D721Med (cell line): Measurements from ENCODE around the gene ARL17A.
A peak's percentile ranks its signal among the peaks of the same experiment; 100 is the strongest.
"Not testable (repeated sequence)": the region's sequence is repeated elsewhere in the genome, so short reads cannot be mapped to it uniquely, and the experiment has no call there.

Experiments
- DNase-seq: peaks from one replicate; pipeline ENCODE4 v3.0.0; 2011; ENCODE audit warnings: low spot score; ENCODE audit not compliant: insufficient read length
- FAIRE-seq: peaks from 2 replicates; lab custom pipeline; 2011; peaks lifted over from hg19 to GRCh38; lab: Jason Lieb, UNC

The ARL17A gene

DNA sequence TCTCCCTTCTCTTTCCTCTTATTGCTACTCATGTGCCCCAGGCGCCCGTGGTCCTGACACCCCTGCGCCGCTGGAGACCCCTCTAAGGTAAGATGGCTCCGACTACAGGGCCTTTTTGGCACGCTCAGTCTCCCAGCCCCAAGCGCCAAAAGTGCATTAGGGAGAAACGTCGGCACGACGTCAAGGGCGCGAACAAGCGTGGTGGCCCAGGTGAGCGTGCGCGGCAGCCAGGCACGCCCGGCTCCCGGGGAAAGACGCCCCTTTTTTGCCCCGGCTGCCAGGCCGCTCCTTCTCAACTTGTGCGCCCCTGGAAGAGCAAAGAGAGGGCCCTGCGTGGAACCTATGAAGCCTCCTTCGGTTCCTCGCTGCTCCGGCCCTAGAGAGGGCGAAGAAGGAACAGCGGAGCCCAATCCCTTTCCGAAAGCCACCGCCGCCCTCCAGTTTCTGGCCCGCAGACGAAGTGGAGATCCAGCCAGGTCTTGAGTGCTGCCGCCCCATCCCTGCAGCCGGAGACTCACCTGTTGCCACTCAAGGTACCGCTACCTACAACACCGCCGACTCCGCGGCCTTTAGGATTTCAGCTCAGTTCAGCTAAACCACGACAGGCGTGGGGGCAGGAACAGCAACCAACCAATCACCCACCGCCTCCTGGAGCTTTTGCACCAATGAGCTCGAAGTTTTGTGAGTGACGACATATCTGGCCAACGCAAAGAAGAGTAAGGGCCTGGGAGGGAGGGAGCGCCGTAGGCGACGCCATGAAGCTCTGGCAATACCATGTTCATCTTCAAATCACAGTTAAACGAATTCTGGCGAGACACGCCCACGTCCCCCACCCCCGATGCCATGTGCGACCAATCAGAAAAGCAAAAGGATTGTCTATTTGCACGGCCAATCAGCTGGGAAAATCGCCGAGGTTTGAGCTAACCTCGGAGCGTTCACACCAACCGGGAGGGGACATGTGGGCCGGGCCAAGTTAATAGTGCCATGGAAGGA, at the start of gene ARL17A:
Gene ARL17A, minus strand, starts transcription at position 609 of the 993 bp plus-strand sequence. CDS start 3,369 bp downstream, outside the sequence.
- not testable (repeated sequence) for DNase-seq
- peak; percentile 84 for FAIRE-seq

DNA sequence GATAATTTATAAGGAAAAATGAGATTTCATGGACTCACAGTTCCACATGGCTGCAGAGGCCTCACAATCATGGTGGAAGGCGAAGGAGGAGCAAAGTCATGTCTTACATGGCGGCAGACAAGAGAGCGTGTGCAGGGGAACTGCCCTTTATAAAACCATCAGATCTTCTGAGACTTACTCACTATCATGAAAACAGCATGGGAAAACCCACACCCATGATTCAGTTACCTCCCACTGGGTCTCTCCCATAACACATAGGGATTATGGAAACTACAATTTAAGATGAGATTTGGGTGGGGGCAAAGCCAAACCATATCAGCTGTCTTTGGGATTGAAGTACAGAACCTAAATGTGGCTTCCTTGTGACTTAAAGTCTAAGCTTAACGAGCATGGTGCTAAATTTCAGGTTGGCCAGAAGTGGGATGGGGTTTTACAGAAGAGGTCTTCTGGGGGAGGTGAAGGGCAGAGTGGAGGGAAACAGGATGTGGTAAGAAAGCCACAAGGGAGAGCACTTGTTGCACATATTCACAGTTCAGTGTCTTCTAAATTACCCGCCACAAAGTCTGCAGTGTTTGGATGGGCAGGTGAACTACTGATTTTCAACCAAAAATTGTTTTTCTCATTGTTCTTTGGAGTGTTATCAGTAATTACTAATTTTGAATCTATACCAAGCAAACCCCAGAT, 49.4 kb upstream of the ARL17A start:
- FAIRE-seq, DNase-seq: not testable (repeated sequence)

DNA sequence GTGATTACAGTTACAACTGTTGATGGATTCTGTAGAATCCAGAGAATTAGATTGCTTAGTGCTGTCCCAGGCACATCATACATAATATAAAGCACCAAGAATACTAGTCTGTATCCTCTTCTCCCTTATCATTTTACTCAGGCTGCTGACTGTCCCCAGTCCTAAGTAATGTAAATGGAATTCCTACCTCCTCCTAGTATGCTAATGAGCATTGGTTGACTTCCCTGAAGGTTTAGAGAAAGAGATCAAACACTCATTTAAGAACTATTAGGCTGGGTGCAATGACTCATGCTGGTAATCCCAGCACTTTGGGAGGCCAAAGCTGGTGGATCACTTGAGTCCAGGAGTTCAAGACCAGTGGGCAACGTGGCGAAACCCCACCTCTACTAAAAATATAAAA, 48.0 kb upstream of the ARL17A start:
- DNase-seq = not testable (repeated sequence)
- FAIRE-seq = peak; percentile 90

DNA sequence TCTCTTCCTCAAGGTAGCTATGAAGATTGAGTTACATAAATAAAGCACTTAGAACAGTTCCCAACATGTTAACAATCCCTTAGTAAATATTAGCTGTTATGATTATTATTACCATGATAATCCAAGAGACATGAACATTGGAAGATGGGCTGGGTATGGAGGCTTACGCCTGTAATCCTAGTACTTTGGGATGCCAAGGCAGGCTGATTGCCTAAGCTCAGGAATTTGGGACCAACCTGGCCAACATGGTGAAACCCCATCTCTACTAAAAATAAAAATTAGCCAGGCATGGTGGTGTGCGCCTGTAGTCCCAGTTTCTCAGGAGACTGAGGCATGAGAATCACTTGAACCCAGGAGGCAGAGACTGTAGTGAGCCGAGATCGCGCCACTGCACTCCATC, 45.2 kb upstream of the ARL17A start:
- not testable (repeated sequence) for DNase-seq, FAIRE-seq

DNA sequence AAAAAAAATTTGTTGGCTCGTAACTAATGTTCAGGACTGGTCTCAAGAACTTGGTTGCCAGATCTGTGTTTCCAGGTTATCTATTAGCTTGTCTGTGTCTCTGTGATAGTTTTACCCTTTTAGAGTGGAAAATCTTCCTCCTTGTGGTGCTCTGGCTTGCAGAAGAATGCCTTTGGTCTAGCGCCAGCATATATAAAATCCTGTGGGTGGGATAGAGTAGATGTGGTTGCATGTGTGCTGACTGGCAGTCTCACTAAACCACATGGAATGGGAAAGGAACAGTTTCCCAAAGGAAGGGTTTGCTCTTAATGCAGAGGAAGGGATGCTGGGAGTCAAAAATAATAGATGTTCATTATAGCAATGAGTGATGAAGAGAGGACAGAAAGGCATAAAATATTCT, 44.3 kb upstream of the ARL17A start:
- not testable (repeated sequence) for FAIRE-seq, DNase-seq

DNA sequence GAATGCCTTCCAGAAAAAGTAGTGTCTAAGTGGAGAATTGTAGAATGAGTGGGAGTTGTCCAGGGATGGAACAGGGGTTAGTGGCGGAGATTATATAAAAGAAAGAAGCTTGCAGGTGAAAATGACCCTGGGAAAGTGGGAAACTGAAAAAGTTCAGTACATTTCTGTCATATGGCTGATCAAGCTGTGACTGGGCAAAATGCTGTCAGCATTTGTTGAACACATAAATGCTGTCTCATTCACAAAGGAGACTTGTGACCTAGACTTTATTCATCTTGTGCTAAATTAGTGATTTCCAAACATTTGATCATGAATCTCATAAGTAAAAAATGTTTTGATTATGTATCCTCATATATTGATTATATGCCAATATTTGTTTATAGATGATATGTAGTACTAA, 39.5 kb upstream of the ARL17A start:
- peak; percentile 64 for FAIRE-seq
- DNase-seq = not testable (repeated sequence)

DNA sequence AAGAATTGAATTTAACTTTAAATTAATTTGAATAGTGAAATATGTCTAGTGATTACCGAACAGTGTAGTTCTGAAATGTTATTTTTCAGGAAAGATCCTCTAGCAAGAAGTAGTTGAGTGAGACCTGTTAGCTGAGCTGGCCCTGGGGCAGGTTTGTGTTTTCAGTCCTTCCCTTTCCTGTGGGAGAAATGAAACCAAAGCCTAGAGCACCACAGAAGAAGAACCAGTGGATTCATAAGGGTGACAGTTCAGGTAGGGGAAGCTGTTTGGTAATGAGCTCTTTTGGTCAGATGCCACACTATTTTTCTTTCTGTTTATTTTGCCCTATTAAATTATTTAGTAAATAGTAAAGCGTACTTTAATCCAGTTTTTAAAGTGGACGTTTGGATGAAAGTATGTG, 37.6 kb upstream of the ARL17A start:
- not testable (repeated sequence) for FAIRE-seq, DNase-seq

DNA sequence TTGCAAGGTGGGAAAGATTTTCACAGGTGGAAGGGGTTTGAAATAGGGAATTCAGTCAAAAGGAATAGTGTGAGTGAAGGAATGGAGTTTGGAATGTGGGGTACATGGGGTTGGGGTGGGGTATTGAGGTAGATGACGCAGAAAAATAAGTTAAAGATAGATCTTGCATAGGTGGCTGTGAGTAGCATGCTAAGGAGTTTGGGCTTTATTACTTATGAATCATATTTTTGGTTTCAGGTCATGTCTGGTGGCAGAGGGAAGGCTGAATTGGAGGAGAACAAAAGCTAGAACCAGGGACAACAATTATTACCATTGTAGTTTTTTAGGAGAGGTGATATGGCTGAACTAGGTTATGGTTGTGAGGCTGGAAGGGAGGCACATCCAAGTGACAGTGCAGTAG, 34.4 kb upstream of the ARL17A start:
- not testable (repeated sequence) for FAIRE-seq, DNase-seq

DNA sequence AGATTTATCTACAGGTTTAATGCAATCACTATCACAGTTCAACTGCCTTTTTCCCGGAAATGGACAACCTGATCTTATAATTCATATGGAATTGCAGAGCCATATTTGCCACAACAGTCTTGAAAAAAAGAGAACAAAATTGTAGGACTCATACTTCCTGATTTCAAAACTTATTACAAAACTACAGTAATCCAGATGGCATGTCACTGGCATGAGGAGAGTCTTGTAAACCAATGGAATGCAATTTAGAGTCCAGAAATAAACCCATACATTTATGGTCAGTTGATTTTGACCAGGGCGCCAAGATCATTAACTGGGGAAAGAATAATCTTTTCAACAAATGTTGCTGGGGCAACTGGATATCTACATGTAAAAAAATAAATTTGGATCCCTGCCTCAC, 31.8 kb upstream of the ARL17A start:
- DNase-seq = not testable (repeated sequence)
- FAIRE-seq = peak; percentile 72

DNA sequence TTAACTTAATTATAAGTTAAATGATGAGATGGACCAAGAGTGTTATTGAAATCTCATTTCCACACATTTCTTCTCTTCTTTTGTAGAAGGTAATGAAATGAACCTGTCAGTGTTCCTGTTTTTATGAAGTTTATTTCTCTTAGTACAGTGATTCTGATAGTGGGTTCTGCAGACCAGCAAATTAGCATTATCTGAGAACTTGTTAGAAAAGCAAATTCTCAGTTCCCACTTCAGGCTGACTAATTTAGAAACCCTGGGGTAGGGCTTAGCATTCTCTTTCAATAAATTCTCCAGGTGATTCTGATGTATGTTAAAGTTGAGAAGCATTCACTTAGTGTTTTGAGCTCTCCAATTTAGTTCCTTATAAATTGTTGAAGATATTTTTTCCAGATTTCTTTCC, 23.6 kb upstream of the ARL17A start:
- not testable (repeated sequence) for DNase-seq, FAIRE-seq

DNA sequence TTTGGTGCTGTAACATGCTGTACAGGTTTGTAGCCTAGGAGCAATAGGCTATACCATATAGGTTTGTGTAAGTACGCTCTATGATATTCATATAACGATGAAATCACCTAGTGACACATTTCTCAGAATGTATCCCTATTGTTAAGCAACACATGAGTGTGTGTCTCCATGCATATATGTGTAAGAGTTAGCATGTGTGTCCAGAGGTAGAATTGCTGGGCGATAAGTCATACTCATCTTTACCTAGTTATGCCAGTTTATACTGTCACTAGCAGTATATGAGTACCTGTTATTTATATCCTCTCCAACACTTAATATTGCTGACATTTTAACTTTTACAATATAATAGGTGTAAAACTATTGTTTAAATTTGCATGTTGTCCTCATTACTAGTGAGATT, 21.3 kb upstream of the ARL17A start:
- not testable (repeated sequence) for DNase-seq
- peak; percentile 91 for FAIRE-seq

DNA sequence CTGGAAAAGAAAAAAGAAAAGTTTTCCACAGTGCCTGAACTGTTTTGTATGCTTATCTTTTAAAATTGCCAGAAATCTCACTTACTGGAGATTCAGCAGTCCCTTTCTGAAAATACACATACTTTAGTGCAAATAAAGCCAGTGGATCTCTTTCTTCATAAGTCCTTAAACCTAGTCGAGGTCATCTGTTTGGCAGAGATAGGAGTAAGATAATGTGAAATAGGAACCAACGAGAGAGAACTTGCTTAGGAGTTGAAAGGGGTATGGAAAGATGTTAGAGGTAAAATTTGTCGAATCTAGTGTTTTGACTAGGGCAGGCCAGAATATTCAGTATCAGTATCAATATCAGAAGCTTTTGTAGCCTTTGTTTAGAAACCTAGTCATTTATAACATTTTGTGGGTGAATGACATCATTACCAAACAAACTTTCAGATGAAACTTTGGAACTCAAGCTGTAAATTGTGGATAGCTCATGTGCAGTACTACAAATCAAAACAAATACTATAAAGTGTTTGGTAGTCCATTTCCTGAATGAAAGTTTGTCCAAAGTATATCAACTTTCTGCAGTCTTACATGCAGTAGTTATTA, 18.9 kb upstream of the ARL17A start:
- FAIRE-seq = peak; percentile 29
- DNase-seq = not testable (repeated sequence)

DNA sequence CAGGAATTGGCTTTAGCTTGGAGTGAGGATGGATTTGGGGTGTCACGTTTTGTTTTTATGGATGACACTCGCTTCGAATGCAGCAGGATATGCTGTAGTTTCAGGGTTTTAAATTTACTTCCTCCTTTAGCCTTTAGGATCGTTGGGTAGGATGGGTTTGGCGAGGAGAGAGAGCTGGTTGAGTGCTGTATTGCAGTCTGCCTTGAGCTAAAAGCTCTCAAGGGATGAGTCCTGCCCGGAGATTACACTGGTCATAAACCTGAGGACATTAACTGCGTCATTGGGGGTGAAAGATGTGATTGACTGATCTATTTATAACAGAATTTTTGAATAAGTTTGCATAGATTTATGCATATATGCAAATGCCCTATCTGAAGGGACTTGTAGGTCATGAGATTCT, 11.8 kb upstream of the ARL17A start:
- FAIRE-seq, DNase-seq: not testable (repeated sequence)

DNA sequence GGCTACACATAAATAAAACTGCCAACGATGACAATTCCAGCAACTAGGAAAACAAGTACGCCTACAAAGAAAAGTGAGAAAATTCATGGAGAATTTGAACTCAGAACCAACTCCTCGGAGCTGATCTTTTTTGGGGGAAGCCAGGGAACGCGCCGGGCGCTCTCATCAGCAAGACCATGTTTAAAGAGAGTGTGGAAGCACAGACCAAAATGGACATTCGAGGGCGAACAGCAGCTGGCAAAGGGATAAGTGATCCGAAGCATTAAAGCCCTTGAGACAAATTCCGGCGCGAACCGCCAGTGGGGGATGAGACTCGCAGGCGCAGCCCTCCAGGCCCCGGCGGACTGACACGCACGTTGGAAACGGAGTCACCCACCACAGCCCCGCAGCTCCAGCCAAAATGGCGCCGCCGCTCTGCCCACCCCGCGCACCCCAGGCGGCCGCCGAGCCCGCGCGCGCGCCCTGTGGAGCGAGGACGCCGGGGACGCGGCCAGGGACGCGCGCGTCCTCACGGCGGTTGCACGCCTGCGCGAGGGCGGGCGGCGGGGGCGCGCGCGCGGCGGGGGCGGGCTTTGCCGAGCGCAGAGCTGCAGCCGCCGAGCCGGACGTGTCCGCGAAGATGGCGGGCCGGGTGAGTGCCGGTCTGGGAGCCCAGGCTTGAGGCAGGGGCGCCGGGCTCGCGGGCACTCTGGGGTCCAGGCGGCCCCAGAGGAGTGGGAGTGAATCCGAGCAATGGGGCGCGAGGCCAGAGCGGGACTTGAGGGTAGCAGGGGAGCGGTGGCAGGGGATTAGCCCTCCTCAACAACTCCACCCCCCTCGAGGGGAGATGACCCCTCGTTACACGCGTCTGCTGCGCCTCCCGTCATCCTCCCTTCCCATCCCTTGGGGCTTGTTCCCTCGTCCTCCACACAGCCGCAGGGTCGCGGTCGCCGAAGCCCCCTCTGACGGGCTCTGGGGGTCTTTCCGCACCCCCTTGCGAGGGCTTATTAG, 11.0 kb upstream of the ARL17A start, which contains the start of gene NSF:
Gene NSF, plus strand, starts transcription at position 513 of the 990 bp plus-strand sequence. Its CDS starts 107 bp downstream, at position 620.
- not testable (repeated sequence) for FAIRE-seq, DNase-seq

DNA sequence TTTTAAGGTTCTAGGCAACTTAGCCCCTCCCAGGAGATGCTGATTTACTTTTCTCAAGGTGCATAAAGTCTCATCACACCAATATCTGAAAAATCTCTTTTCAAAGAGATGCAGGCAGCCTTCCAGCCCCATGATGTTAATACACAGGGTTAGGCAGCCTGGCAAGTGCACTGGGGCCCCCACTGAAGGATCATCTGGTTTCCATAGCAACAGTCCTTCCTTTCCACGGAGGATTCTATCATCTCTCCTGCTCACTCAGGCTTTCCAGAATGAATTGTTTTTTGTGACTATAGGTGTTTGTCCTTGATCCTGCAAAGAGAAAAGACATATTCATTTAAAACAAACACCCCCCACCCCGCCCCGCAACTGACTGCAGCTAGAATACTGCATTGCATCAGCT, 6.0 kb upstream of the ARL17A start:
- not testable (repeated sequence) for DNase-seq, FAIRE-seq

DNA sequence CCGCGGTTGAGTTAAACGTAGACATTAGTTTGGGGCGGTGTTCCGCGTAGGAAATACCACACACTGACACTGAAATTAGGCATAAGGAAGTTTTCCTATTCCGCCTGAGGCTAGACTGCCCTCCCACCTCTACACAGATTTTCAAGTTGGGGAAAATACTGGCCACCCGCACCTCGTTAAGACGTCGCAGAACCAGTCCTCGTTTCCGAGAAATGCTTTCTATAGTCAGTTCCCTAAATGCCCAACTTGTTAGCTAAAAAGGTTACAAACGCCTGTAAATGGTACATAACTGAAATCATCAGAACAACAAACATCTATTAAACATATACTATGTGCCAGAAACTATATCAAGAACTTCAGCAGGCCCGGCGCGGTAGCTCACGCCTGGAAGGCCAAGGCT, 591 bp upstream of the ARL17A start:
- DNase-seq, FAIRE-seq: not testable (repeated sequence)

DNA sequence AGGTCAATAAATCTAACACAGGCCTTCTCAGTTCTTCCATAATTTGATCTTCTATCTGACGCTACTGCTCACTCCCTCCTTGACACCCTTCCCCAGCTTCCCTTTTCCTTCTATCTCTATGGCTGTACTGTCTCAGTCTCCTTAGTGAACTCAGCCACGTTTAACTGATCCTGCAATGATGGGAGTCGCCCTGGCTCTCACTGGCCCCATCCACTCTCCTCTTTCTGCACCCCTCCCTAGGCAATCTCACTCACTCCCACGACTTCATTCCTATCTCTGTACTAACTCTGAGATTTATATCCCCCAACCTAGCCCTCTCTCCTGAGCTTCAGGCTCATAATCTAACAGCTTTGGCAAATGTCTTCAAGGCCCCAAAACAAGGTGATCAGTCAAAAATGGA, 7.7 kb downstream of the ARL17A start:
- not testable (repeated sequence) for DNase-seq
- peak; percentile 70 for FAIRE-seq

DNA sequence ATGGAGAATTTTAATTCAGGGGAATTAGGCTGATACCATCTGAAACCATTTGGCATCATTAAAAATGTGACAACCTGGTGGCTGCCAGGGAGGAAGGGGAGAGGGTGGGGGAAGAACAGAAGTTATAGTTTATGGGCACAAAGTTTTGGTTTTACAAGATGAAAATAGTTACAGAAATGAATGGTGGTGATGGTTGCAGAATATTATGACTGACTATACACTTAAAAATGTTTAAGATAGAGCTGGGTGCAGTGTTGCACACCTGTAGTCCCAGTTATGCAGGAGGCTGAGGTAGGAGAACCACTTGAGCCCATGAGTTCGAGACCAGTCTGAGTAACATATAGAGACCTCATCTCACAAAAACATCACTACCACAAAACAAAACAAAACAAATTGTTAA, 12.5 kb downstream of the ARL17A start:
- DNase-seq, FAIRE-seq: not testable (repeated sequence)

DNA sequence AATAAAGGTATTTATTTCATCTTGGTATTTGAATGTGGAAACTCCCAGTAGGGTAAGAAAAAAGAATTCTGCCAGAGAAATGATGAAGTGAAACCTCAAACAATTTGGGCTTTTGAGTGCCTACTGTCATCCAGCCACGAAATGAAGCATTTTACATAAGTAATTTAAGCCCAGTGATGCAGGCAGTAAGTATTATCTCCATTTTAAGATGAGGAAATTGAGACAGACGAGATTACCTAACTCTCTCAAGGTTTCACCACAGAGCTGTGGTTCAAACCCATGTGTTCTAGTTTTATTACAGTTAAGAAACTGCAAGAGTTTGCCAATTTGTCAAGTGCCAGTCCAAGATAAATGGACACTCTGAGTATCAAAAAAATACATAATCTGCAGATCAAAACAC, 13.2 kb downstream of the ARL17A start:
- not testable (repeated sequence) for DNase-seq

More for the DNA sequence above, 13.2 kb downstream of the ARL17A start:
- not testable (repeated sequence) for FAIRE-seq
